NCI-H2081 (cell line): ENCODE data around the gene NKIRAS2.
A peak's percentile ranks its signal among the peaks of the same experiment; 100 is the strongest.

Experiments used
- DNase-seq, 2 experiments: peaks; one replicate each; lab custom pipeline; 2025; lab: John Stamatoyannopoulos, UW

Gene NKIRAS2

GRCh38 chr17:42055027-42055426 is 35.1 kb downstream of the NKIRAS2 start:
- peak in 1 of 2 experiments; percentile 16 for DNase-seq

GRCh38 chr17:42055496-42055895 is 35.6 kb downstream of the NKIRAS2 start:
- DNase-seq, result no peak

GRCh38 chr17:42056635-42057034 is 36.7 kb downstream of the NKIRAS2 start:
- no peak for DNase-seq

GRCh38 chr17:42058063-42058462 is 38.2 kb downstream of the NKIRAS2 start:
- DNase-seq, result no peak

GRCh38 chr17:42059815-42060214 is 39.9 kb downstream of the NKIRAS2 start:
- no peak for DNase-seq

- no peak for DNase-seq
Observed at GRCh38 chr17:42060231-42060630, 40.3 kb downstream of the NKIRAS2 start.

- DNase-seq, result no peak
Observed at GRCh38 chr17:42061646-42062487, 42.0 kb downstream of the NKIRAS2 start.

GRCh38 chr17:42062681-42063080 is 42.8 kb downstream of the NKIRAS2 start:
- DNase-seq, result no peak

- no peak for DNase-seq
Observed at GRCh38 chr17:42065201-42065600, 45.3 kb downstream of the NKIRAS2 start.

GRCh38 chr17:42067371-42068091 is 47.6 kb downstream of the NKIRAS2 start:
- peak; percentile 53 to 54 for DNase-seq

GRCh38 chr17:42068979-42069378 is 49.1 kb downstream of the NKIRAS2 start:
- no peak for DNase-seq

GRCh38 chr17:42071810-42072209 is 51.9 kb downstream of the NKIRAS2 start:
- no peak for DNase-seq

- no peak for DNase-seq
Observed at GRCh38 chr17:42072323-42073187, 52.7 kb downstream of the NKIRAS2 start.
